Fibroblast of skin of back (primary cell): ENCODE measurements around the gene GPX6.
A peak's percentile ranks its signal among the peaks of the same experiment; 100 is the strongest.
"Not testable (repeated sequence)": the region's sequence is repeated elsewhere in the genome, so short reads cannot be mapped to it uniquely, and the experiment has no call there.

Experiments used
- DNase-seq: peaks from one replicate; pipeline ENCODE4 v3.0.0-alpha.2; 2013

Gene GPX6

DNA sequence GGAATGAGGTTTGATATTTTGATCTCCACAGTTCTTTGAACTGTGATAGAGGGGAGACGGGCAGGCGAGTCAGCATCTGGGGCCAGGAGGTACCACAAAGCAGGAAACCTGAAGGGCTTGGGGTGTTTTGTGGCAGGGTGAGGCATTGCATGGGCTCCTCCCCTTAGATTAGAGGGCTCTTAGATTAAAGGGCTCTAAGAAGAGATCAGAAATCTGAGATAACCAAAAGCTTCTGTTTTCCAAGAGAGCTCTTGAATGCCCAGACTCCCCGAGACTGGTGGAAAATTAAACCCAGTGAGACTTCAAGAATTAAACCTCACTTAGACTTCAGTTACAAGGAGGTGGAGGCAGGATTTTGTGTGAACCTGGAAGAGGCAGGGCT lies 7.6 kb upstream of the GPX6 start:
- no peak for DNase-seq

DNA sequence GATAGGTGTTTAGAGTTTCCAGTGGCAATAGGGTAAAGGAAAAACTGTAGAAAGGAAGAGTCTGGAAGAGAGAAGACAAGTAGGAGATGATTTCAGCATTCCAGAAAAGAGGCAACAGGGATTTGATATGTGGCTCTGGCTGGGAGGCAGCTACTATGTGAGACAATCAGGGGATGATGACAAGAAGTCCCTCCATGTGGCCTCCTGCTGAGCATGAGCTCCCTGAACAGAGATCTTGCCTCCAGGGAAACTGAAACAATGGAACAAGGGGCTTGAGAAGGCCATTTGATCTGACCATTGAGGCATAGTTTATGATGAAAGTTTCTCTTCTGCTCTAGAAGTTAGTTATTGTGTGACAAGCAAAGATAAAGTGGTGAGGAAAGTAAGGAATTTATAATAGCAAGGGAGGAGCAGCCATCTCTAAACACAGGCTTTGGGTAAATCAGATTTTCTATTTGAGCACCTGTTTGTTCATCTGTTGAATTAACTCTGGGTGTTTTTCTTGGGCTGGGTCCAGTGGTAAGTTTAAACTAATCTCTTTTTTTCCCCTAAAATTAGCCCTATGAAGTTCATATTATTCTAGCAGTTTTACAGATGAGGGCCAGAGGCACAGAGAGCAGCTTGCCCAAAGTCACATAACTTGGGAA lies 7.1 kb upstream of the GPX6 start:
- no peak for DNase-seq

DNA sequence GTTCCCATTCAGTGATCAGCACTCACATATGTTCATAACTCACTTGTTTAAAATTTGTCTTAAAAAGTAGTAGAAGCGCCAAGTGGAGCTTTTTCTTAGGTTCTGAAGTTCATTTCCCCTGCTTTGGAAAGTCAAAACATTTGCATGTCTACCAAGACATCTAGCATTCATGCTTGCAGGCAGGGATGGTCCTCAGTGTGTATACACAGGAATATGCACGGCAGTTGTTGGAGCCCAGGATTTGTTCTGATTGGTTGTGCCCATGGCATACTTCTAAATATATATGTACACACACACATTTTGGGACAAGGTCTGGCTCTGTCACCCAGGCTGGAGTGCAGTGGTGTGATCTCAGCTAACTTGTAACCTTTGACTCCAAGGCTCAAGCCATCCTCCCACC lies 2.4 kb upstream of the GPX6 start:
- DNase-seq, result no peak

DNA sequence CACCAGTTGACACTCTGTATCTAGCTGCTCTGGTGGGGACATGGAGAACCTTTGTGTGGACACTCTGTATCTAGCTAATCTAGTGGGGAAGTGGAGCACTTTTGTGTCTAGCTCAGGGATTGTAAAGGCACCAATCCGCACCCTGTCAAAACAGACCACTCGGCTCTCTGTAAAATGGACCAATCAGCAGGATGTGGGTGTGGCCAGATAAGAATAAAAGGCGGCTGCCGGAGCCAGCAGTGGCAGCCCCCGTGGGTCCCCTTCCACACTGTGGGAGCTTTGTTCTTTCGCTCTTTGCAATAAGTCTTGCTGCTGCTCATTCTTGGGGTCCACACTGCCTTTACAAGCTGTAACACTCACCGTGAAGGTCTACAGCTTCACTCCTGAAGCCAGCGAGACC lies 3.2 kb downstream of the GPX6 start:
- not testable (repeated sequence) for DNase-seq

DNA sequence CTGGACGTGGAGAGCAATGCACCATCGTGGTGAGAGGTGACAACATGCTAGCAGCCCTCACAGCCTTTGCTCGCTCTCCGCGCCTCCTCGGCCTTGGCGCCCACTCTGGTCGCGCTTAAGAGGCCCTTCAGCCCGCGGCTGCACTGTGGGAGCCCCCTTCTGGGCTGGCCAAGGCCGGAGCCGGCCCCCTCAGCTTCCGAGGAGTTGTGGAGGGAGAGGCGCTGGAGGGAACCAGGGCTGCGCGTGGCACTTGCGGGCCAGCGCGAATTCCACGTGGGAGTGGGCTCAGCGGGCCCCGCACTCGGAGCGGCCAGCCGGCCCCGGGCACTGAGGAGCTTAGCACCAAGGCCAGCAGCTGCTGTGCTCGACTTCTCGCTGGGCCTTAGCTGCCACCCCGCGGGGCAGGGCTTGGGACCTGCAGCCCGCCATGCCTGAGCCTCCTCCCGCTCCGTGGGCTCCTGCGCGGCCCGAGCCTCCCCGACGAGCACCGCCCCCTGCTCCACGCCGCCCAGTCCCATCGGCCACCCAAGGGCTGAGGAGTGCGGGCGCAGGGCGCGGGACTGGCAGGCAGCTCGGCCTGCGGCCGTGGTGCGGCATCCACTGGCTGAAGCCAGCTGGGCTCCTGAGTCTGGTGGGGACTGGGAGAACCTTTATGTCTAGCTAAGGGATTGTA lies 3.8 kb downstream of the GPX6 start:
- DNase-seq, result no peak

DNA sequence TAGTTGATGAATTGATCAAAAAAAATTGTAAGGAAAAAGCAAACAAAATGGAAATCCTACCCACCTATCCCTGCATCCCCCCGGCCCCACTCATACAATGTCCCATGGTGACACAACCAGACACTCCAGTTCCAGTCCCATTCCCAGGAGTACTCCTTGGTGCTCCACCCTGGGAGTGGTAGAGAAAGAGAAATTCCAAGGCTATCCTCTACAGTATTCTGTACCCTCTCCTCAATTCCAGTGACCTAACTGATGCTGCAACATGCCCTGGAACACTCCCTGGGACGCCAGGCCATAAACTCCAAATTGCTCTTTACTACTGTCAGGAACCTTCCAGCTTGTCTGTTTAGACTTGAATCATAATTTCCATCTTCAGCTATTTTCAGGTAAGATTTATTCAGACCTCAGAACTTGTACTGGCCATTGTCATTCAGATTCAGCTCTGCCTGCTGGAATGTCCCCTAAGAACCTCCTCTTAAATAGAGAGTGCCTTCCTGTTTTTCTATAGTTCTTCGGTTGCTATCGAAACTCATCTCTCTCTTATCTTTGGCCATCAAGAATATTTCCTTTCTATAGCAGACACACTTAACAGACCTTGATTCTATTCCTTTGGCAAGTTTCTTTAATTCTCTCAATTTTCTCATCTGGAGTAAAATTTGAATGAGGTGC lies 8.7 kb downstream of the GPX6 start:
- DNase-seq, result no peak

DNA sequence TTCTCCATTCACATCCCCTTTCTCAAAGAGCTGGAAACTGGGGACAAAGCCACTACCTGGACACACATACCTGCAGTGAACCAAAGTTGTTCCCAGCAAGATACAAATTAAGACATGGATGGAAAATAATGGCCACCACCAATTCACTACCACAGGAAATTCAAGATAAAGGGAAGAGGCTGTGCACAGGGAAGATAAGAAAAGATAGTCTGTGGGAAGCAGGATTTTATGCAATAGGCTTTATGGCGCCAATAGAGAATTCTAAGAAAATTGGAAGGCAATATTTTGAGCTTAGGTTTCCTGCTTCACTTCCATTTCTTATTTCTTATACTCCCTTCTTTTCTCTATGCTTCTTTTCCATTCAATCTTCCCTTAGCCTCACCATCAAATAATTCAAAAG lies 9.9 kb downstream of the GPX6 start:
- DNase-seq, result no peak

DNA sequence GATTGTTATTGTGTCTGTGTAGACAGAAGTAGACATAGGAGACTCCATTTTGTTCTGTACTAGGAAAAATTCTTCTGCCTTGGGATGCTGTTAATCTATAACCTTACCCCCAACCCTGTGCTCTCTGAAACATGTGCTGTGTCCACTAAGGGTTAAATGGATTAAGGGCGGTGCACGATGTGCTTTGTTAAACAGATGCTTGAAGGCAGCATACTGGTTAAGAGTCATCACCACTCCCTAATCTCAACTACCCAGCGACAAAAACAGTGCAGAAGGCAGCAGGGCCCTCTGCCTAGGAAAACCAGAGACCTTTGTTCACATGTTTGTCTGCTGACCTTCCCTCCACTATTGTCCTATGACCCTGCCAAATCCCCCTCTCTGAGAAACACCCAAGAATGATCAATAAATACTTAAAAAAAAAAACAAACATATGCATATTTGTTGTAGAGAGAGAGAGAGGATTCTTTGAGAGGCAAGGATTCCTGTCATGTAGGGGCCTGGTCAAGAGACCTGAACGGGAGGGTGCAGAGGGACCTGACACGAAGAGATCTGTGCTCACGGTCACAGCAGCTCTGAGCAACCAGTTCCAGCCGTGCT lies 12.8 kb downstream of the GPX6 start:
- DNase-seq, result not testable (repeated sequence)

DNA sequence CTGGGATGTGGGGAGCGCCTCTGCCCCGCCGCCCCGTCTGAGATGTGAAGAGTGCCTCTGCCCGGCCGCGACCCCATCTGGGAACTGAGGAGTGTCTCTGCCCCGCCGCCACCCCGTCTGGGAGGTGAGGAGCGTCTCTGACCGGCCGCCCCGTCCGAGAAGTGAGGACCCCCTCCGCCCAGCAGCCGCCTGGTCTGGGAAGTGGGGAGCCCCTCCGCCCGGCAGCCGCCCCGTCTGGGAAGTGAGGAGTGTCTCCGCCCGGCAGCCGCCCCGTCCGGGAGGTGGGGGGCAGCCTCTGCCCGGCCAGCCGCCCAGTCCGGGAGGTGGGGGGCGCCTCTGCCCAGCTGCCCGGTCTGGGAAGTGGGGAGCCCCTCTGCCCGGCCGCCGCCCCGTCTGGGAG lies 13.5 kb downstream of the GPX6 start:
- not testable (repeated sequence) for DNase-seq

DNA sequence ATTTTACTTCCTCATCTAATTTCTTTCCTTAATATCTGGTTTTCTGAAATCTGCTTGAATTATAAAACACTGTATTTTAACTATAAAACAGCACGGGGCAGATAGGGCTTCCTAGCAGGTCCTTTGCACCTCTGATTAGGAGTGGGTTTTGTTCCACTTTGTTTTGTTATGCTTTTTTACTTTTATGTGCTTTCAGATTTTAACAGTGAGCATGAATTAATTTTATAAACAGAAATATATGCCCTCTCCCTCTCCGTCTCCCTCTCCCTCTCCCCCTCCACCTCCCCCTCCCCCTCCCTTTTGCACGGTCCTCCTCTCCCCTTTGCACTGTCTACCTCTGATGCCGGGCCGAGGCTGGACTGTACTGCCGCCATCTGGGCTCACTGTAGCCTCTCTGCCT lies 14.3 kb downstream of the GPX6 start:
- DNase-seq, result no peak

DNA sequence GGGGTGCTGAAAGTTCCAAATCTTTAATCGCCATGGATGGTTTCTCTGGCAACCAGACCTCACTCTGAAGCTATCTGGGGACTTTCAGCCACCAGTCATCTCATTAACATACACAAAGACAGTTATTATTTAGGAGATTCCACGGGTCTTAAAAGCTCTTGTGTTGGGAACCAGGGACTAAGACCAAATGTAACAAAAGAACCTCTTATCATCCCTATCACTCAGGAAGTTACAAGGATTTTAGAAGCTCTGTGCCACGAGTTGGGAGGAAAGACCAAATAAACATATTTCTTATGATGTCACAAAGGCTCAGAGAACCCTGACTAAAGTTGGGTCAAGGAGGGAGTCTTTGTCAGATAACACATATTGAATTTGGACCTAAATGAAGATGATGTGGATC lies 17.7 kb downstream of the GPX6 start:
- DNase-seq, result no peak

DNA sequence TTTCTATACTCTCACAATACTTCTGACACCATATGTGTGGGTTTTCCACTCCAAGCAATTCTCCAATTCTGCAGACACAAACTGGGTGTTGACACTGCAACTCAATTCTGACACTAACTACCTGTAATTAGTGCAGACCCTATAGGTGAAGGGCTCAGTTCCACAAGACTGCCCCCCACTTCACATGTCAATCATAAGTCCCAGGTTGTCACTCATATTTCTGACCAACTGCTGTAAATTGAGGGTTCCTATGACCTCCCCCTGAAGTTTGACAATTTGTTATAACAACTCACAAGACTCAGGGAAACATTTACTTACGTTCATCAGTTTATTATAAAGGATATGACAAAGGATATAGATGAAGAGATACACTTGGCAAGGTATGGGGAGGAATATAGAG lies 18.3 kb downstream of the GPX6 start:
- DNase-seq, result no peak

DNA sequence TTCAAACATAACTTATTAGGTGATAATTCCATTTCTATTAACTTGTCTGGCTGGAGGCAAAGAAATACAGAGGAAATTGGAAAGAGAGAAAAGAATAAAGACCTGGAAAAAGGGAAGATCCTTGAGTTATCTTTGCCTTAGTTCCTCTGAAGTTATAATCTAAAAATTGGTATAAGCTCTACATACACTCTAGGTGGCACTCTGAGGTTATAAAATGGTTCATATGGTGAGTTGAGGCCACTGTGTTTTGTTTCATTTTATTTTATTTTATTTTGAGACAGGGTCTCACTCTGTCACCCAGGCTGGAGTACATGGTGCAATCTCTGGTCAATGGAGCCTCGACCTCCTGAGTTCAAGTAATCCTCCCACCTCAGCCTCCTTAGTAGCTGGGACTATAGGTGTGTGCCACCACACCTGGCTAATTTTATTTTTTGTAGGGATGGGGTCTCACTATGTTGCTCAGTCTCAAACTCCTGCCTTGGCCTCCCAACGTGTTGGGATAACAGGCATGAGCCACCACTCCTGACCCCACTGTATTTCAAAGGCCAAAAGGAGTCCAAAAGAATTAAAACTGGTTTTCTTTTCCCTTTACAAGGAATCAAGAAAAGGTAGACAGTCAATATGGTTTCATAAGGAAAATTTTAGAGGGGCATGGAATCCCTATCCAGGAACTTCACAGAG lies 19.4 kb downstream of the GPX6 start:
- no peak for DNase-seq

DNA sequence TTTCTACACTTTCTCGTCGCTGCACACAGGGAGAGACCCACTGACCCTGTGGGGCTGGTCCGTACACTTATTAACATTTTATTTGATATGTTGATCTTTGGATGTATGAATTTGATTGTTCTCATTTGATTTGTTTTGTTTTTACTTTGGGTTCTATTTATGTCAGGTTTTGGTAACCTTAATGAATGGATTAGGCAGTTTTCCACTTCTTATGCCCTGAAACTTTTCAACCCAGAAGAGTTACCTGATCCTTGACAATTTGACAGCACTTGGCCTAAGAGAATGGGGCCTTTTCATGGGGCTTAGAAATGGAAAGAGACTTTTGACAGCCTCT lies 23.6 kb downstream of the GPX6 start:
- DNase-seq, result no peak

DNA sequence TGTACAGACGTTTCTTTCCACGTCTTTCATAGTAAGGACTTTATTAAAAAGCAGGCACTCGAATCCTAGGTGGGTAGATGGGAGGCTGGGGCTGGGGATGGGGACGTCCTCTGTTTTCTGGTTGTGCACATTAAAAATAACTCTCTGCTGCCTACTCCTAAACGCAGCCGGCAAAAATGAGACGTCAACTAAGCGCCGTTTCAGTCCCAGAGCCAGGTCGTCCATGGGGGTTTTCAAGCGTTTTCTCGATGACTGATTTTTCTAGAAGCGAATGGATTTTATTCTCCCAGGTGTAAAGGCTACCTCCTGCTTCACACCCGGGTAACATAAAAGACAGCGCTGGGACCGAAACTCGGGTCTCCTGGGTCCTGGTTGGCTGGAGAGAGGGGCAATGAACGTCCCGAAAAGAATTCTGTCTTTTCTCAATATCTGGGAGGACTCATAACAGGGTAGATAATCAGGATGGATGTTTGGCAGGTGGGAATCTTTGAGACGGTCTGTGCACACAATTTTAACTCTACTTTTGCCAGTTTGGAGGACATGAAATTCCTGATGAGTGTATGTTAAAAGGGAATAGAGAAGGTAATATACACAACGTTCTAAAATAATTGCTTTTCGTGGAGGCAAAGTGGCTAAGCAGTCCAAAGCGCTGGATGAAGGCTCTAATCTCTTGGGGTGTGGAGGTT lies 25.2 kb downstream of the GPX6 start:
- DNase-seq, result no peak

DNA sequence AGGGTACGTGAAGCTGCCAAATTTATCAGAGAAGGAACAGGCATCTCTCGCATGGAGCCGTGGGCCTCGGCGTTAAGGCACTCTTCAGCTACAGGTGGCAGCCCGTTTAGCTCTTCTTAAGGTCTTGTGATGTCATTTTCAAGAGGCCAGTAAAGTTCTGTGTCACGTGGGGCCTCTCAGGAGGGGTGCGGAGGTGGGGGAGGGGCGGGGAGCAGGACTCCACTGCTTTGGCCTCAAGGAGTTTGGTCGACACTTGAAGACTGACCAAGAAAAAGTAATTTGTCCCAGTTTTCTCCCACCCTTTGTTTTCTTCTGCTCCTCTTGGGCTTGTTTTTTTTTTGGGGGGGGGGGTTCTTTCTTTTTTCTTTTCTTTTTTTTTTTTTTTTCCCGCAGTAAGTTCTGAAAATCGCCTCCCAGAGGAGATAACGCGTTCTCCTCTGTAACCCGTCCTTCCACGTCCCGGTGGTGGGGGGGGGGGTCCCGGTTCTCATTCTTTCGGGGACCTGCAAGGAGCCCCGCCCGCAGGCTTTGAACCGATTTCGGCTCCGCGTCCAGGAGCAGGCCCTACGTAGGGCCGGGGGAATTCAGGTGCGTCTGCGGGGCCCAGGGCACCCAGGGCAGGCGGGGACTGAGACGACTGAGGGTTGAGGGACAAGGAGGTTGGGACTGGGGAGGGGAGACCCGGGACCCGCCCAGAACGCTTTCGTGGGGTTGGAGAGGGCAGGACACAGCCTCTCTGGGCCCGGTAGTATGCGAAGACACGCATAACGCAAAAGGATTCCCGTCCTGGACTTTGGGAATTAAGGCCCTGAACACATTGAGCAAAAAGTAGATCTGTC lies 26.0 kb downstream of the GPX6 start:
- DNase-seq, result peak; percentile 73

DNA sequence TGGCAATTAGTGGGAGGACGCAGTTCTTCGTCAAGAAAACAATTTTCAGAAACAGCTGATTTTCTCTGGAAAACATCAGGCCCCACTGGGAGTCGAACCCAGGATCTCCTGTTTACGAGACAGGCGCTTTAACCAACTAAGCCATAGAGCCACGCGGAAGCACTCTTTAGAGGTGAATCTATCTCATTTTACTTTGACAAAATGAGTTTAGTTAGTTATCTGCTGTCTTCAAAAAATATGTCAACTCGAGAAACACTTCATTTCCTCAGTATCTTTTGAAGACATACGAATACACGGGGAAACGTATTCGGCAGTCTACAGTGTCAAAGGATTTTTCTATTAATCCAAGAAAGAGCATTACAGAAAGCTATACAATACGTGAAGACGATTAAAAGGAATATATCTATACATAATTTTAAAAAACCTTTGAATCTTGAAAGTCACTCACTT lies 26.7 kb downstream of the GPX6 start:
- DNase-seq, result peak; percentile 75

DNA sequence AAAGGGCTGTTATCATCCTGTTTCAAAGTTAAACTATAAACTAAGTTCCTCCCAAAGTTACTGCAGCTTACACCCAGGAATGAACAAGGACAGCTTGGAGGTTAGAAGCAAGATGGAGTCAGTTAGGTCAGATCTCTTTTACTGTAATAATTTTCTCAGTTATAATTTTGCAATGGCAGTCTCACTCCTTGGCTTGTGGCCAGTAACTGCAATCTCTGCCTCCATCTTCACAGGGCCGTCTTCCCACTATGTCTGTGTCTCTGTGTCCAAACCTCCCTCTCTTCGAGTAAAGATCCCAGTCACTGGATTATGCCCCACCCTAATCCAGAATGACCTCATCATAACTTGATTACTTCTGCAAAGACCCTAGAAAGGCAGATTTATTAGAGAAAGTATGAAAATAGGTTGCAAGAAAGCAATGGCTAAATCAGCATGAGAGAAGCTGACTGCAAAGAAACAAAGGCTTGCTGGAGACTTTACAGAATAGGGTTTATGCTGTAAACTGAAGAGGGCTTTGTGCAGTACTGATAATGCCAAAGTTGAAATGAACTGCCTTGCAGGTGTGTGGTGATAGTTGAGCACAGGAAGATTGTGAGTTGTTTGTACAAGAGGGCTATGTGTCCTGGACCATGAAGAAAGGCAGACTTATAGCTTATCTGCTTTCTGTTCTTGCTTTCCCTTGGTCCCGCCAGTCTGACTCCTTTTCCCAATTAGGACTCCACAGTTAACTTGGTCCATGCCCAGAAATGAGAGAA lies 28.4 kb downstream of the GPX6 start:
- no peak for DNase-seq

DNA sequence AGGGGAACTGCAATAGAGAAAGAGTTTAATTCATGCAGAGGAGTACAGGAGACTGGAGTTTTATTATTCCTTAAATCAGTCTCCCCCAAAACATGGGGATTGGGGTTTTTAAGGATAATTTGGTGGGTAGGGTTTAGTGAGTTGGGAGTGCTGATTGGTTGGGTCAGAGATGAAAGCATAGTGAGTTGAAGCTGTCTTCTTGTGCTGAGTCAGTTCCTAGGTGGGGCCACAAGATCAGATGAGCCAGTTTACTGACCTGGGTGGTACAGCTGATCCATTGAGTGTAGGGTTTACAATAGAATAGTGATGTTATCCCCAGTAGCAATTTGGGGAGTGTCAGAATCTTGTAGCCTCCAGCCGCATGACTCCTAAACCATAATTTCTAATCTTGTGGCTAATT lies 29.1 kb downstream of the GPX6 start:
- DNase-seq, result no peak

DNA sequence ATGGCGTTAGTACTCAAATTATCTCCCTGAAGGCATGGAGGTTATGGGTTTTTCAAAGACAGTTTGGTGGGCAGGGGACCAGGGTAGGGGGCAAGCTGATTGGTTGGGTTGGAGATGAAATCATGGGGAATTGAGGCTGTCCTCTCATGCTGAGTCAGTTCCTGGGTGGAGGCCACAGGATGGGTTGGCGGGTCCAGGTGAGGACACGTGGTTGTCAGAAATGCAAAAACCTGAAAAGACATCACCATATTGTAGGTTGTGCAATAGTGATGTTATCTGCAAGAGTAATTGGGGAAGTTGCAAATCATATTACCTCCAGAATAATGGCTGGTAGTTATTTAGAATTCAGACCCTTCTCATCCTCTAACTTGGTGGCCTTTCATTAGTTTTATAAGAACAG lies 30.1 kb downstream of the GPX6 start:
- no peak for DNase-seq
